HG02938 (cell line): Measurements from ENCODE around the gene SYNJ1.
"Not testable (repeated sequence)": the region's sequence is repeated elsewhere in the genome, so short reads cannot be mapped to it uniquely, and the experiment has no call there.

Source experiments
- ATAC-seq: cut with Tn5 transposase; IDR thresholded peaks from one replicate; pipeline ENCODE4 v1.9.1; 2021; ENCODE audit warnings: mild to moderate bottlenecking, moderate library complexity; ENCODE audit not compliant: unreplicated experiment

SYNJ1 gene

GRCh38 chr21:32613436-32614043, 114.3 kb downstream of the SYNJ1 start:
- ATAC-seq = no peak

GRCh38 chr21:32612999-32613337, 114.8 kb downstream of the SYNJ1 start:
- no peak for ATAC-seq

GRCh38 chr21:32612075-32612998, 115.5 kb downstream of the SYNJ1 start, which contains the start of gene CFAP298:
CFAP298 (minus strand) TSS chr21:32612377; CDS start chr21:32612243, 134 bp downstream.
- ATAC-seq = peak; percentile 97

GRCh38 chr21:32611471-32611997, 116.3 kb downstream of the SYNJ1 start:
- ATAC-seq = no peak

- not testable (repeated sequence) for ATAC-seq
Observed at GRCh38 chr21:32610940-32611339, 116.9 kb downstream of the SYNJ1 start.

- ATAC-seq = no peak
Observed at GRCh38 chr21:32608851-32609250, 119.0 kb downstream of the SYNJ1 start.

- no peak for ATAC-seq
Observed at GRCh38 chr21:32605469-32605868, 122.3 kb downstream of the SYNJ1 start.

- no peak for ATAC-seq
Observed at GRCh38 chr21:32604464-32604863, 123.3 kb downstream of the SYNJ1 start.

- no peak for ATAC-seq
Observed at GRCh38 chr21:32603131-32603530, 124.7 kb downstream of the SYNJ1 start.

GRCh38 chr21:32602099-32602498, 125.7 kb downstream of the SYNJ1 start:
- ATAC-seq = no peak

- ATAC-seq = no peak
Observed at GRCh38 chr21:32599526-32599925, 128.3 kb downstream of the SYNJ1 start.

- ATAC-seq = no peak
Observed at GRCh38 chr21:32599091-32599490, 128.7 kb downstream of the SYNJ1 start.

GRCh38 chr21:32597205-32597604, 130.6 kb downstream of the SYNJ1 start:
- ATAC-seq = no peak

- ATAC-seq = no peak
Observed at GRCh38 chr21:32595431-32595830, 132.4 kb downstream of the SYNJ1 start.

GRCh38 chr21:32593690-32594089, 134.1 kb downstream of the SYNJ1 start:
- no peak for ATAC-seq

- no peak for ATAC-seq
Observed at GRCh38 chr21:32592929-32593502, 134.8 kb downstream of the SYNJ1 start.

- ATAC-seq = no peak
Observed at GRCh38 chr21:32590130-32590529, 137.7 kb downstream of the SYNJ1 start.

GRCh38 chr21:32587651-32588050, 140.2 kb downstream of the SYNJ1 start:
- ATAC-seq = no peak

- no peak for ATAC-seq
Observed at GRCh38 chr21:32587120-32587519, 140.7 kb downstream of the SYNJ1 start.

GRCh38 chr21:32585970-32586369, 141.8 kb downstream of the SYNJ1 start:
- ATAC-seq = no peak

- ATAC-seq = no peak
Observed at GRCh38 chr21:32585042-32585710, 142.6 kb downstream of the SYNJ1 start, which contains the start of gene TCP10L. TCP10L (minus strand) TSS chr21:32585523; CDS start chr21:32584304, 1,219 bp downstream.
